Caco-2 (cell line): ENCODE measurements around the gene CHI3L1. TPM values are rescaled to one million over a fixed set of nuclear protein-coding genes. Genes with fewer than 3 reads are reported as not detected.

Source experiments
- BruUV-seq: library from RNA; stranded (reverse); fragments of 400-500 nt; replicated peaks from 2 replicates; lab custom pipeline; 2021; lab: Mats Ljungman, UMichigan
- CTCF ChIA-PET: fragments of 300-600 bp; sonication (Branson Sonifier 250); formaldehyde crosslinking; loops from one replicate; lab custom pipeline; 2022; ENCODE audit warnings: antibody characterized with exemption; lab: Charles Lee
- POLR2A ChIA-PET: fragments of 300-600 bp; sonication (Branson Sonifier 250); formaldehyde crosslinking; loops from one replicate; lab custom pipeline; 2022; ENCODE audit warnings: antibody characterized with exemption; lab: Charles Lee
- DNase-seq, 2 experiments: peaks; one replicate each; pipeline versions ENCODE4 v3.0.0 to v3.0.0-alpha.2; 2020 to 2022
- H3K27me3 ChIP-seq: replicated peaks from 2 replicates; pipeline ENCODE4 v1.6.0; 2011; ENCODE audit warnings: low read length; ENCODE audit not compliant: control insufficient read depth, insufficient read depth
- H3K36me3 ChIP-seq: 2 replicates; pipeline ENCODE4 v1.5.1; 2011; ENCODE audit warnings: low read length; ENCODE audit not compliant: control insufficient read depth, insufficient read depth
- H3K4me1 ChIP-seq: fragments of 250-450 bp; sonication (Bioruptor Pico); 2 replicates; pipeline ENCODE4 v1.5.1; 2020; ENCODE audit warnings: mild to moderate bottlenecking
- H3K4me3 ChIP-seq: 2 replicates; pipeline ENCODE4 v1.5.1; 2011; ENCODE audit warnings: low read depth, mild to moderate bottlenecking, control low read depth, low read length
- H3K9me3 ChIP-seq: fragments of 250-450 bp; sonication (Bioruptor Pico); 2 replicates; pipeline ENCODE4 v1.5.1; 2020; ENCODE audit warnings: mild to moderate bottlenecking, moderate library complexity
- H3K27ac Mint-ChIP-seq: one replicate; pipeline ENCODE4 v1.8.0; 2022; ENCODE audit warnings: mixed read lengths; ENCODE audit not compliant: unreplicated experiment
- H3K27me3 Mint-ChIP-seq: one replicate; pipeline ENCODE4 v1.8.0; 2022; ENCODE audit warnings: mixed read lengths; ENCODE audit not compliant: insufficient read depth, unreplicated experiment
- H3K36me3 Mint-ChIP-seq: one replicate; pipeline ENCODE4 v1.8.0; 2022; ENCODE audit warnings: mild to moderate bottlenecking, mixed read lengths; ENCODE audit not compliant: insufficient read depth, unreplicated experiment
- H3K4me1 Mint-ChIP-seq: one replicate; pipeline ENCODE4 v1.8.0; 2022; ENCODE audit warnings: low read depth, mixed read lengths; ENCODE audit not compliant: unreplicated experiment
- H3K4me3 Mint-ChIP-seq: one replicate; pipeline ENCODE4 v1.8.0; 2022; ENCODE audit warnings: mild to moderate bottlenecking, moderate library complexity, mixed read lengths; ENCODE audit not compliant: unreplicated experiment
- H3K9me3 Mint-ChIP-seq: one replicate; pipeline ENCODE4 v1.8.0; 2022; ENCODE audit warnings: mixed read lengths; ENCODE audit not compliant: unreplicated experiment
- intact Hi-C: fragments of 100-400 bp; cut with micrococcal nuclease; formaldehyde crosslinking; loops from one replicate; pipeline ENCODE4 v1.10.0; 2022; ENCODE audit not compliant: unreplicated experiment
- total RNA-seq: library from RNA; stranded (reverse); gene quantifications from 2 replicates; pipeline ENCODE4 v1.2.3, GENCODE V29; 2022
- TF ChIP-seq, protein P1 (sequence below), 2 experiments: fragments of 200-600 bp in 1 of 2; IDR thresholded peaks; 1 replicate in 1 of 2; 2 replicates in 1 of 2; pipeline versions ENCODE4 v1.5.1 to v1.8.0; 2011 to 2022; ENCODE audit warnings: antibody characterized with exemption in 1 of 2, control low read depth in 1 of 2, inconsistent platforms in 1 of 2, low read depth in 1 of 2, low read length in 1 of 2, mild to moderate bottlenecking in 1 of 2, moderate library complexity in 1 of 2; ENCODE audit not compliant: insufficient read depth in 1 of 2, severe bottlenecking in 1 of 2, unreplicated experiment in 1 of 2

The CHI3L1 gene
- total RNA-seq, 1 experiment from 2014 or later = 235 TPM

DNA sequence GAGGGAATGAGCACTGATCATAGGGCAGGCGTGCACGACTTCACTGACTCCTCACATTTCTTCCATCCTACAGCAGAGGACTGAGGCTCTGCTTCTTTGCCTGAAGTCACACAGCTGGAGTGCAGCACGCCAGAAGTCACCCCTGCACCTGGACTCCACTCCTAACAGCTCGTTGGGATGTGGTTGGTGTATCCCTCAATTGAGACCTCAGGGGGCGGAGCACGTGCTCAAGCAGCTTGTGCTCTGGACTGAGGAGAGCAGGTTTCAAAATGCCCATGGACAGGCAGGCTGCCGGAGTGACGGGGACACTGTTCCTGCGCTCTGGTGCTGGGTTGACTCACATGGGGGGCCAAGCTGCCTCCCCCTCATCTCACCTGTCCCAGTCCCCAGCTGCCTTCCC, 29.1 kb upstream of the CHI3L1 start:
- Mint-ChIP-seq H3K4me1 (peaks cover 42% of the 10 kb centered on the region), H3K27ac (peak overlapping the region; percentile 72), H3K27me3 (no peaks in the 10 kb centered on the region), H3K9me3 (no peaks in the 10 kb centered on the region), H3K4me3 (no peak overlapping the region), H3K36me3 (no peaks in the 10 kb centered on the region)
- CTCF ChIA-PET = interaction anchor here (0.6 to 4.5 kb wide), 29 partner anchors 9 to 194 kb away, joined by 3 to 131 read pairs (median 3); partner anchors contain the start of gene ADORA1
- Histone ChIP-seq H3K27me3 (no peaks in the 10 kb centered on the region), H3K4me1 (peaks cover 48% of the 10 kb centered on the region), H3K9me3 (no peaks in the 10 kb centered on the region), H3K4me3 (no peak overlapping the region), H3K36me3 (no peaks in the 10 kb centered on the region)
- DNase-seq = peak in 1 of 2 experiments; percentile 24
- TF ChIP-seq, protein P1, sequence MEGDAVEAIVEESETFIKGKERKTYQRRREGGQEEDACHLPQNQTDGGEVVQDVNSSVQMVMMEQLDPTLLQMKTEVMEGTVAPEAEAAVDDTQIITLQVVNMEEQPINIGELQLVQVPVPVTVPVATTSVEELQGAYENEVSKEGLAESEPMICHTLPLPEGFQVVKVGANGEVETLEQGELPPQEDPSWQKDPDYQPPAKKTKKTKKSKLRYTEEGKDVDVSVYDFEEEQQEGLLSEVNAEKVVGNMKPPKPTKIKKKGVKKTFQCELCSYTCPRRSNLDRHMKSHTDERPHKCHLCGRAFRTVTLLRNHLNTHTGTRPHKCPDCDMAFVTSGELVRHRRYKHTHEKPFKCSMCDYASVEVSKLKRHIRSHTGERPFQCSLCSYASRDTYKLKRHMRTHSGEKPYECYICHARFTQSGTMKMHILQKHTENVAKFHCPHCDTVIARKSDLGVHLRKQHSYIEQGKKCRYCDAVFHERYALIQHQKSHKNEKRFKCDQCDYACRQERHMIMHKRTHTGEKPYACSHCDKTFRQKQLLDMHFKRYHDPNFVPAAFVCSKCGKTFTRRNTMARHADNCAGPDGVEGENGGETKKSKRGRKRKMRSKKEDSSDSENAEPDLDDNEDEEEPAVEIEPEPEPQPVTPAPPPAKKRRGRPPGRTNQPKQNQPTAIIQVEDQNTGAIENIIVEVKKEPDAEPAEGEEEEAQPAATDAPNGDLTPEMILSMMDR (IDR thresholded peaks at IDR 0.05; ENCODE audit: insufficient read depth in 1 of 2, low read depth in 1 of 2, low read length in 1 of 2, severe bottlenecking in 1 of 2, unreplicated experiment in 1 of 2) = no peak
- POLR2A ChIA-PET = interaction anchor here (0.5 to 0.8 kb wide), 2 partner anchors 27 to 88 kb away, joined by 3 to 5 read pairs; no protein-coding TSS in a partner anchor
- intact Hi-C loops = no loop called here
- no TSS peak for BruUV-seq

DNA sequence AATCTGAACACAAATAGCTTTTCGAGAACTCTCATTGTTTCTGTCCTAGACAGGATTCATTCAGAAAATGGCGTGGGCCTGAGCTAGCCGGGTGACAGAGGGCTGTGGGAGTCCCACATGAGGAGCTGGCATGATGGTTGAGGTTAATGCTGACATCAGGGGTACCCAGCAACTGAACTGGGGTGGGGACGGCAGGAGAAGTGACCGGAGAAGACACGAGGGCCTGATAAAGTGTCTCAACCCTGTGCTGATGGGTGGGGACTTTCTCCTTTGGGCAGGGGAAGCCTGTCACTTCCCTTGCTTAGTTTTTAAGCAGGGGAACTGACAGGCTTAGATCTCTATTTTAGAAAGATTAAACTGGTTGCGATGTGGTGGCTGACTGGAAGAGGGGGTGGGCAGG, 28.4 kb upstream of the CHI3L1 start:
- no peaks in the 10 kb centered on the region for H3K27me3 Mint-ChIP-seq
- POLR2A ChIA-PET = interaction anchor here (0.8 kb wide), 1 partner anchor 26 kb away, joined by 3 read pairs; no protein-coding TSS in a partner anchor
- intact Hi-C loops = no loop called here

DNA sequence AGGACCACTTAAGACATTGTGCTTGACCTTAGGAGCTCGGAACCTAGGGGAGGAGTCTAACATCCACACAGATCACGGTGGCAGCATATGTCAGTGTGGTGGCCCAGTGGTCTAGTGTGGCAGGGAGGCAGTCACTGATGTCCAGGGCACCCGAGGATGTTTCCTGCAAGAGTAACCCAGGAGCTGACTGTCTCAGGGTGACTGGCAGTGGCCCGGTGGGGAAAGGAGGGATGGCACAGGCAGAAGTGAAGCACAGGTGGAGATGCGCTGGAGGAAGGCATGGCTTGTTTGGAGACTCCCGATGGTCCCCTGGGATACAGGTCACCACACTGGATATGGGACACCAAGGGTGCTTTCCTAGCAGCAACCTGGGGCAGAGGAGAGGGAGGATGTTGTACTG, 26.6 kb upstream of the CHI3L1 start:
- H3K9me3 ChIP-seq = no peaks in the 10 kb centered on the region
- H3K4me3 ChIP-seq = no peak overlapping the region
- Mint-ChIP-seq H3K9me3 (no peaks in the 10 kb centered on the region), H3K27me3 (no peaks in the 10 kb centered on the region), H3K27ac (peak overlapping the region; percentile 72), H3K4me1 (peaks cover 44% of the 10 kb centered on the region), H3K4me3 (no peak overlapping the region), H3K36me3 (no peaks in the 10 kb centered on the region)
- no TSS peak for BruUV-seq
- no peaks in the 10 kb centered on the region for H3K36me3 ChIP-seq
- POLR2A ChIA-PET = no interaction called here
- TF ChIP-seq, protein P1 (IDR thresholded peaks at IDR 0.05; ENCODE audit: insufficient read depth in 1 of 2, low read depth in 1 of 2, low read length in 1 of 2, severe bottlenecking in 1 of 2, unreplicated experiment in 1 of 2) = no peak
- peaks cover 60% of the 10 kb centered on the region for H3K4me1 ChIP-seq
- no peak for DNase-seq
- CTCF ChIA-PET = no interaction called here
- intact Hi-C loops = no loop called here
- no peaks in the 10 kb centered on the region for H3K27me3 ChIP-seq

More for the DNA sequence above, 28.4 kb upstream of the CHI3L1 start:
- TF ChIP-seq, protein P1 (IDR thresholded peaks at IDR 0.05; ENCODE audit: insufficient read depth in 1 of 2, low read depth in 1 of 2, low read length in 1 of 2, severe bottlenecking in 1 of 2, unreplicated experiment in 1 of 2) = no peak
- no peaks in the 10 kb centered on the region for H3K36me3 Mint-ChIP-seq
- H3K9me3 Mint-ChIP-seq = no peaks in the 10 kb centered on the region
- no peaks in the 10 kb centered on the region for H3K9me3 ChIP-seq
- peak overlapping the region; percentile 72 for H3K27ac Mint-ChIP-seq
- peaks cover 44% of the 10 kb centered on the region for H3K4me1 Mint-ChIP-seq
- no peak for DNase-seq
- CTCF ChIA-PET = interaction anchor here (0.6 to 4.5 kb wide), 7 partner anchors 35 to 603 kb away, joined by 3 to 131 read pairs (median 14); partner anchors contain the start of gene ADORA1
- no peaks in the 10 kb centered on the region for H3K27me3 ChIP-seq
- H3K36me3 ChIP-seq = no peaks in the 10 kb centered on the region
- peaks cover 55% of the 10 kb centered on the region for H3K4me1 ChIP-seq
- BruUV-seq = no TSS peak
- H3K4me3 Mint-ChIP-seq = no peak overlapping the region
- no peak overlapping the region for H3K4me3 ChIP-seq
